A549 (cell line): ENCODE measurements around the gene OR51E2. TPM values are rescaled to one million over a fixed set of nuclear protein-coding genes. Genes with fewer than 3 reads are reported as not detected.

Experiments
- ATAC-seq, 2 experiments: fragments of 200-7000 bp in 1 of 2; fragments of >200 bp in 1 of 2; cut with Nextera tagmentation in 1 of 2; cut with Tn5 transposase in 1 of 2; 3 replicates each; pipeline versions ENCODE4 v1.8.0 to v1.9.1; 2018 to 2020; ENCODE audit warnings: mild to moderate bottlenecking in 1 of 2, moderate library complexity in 1 of 2
- CTCF ChIA-PET: fragments of 300-600 bp; sonication (Branson Sonifier 250); formaldehyde crosslinking; extraction: SDS; loops from one replicate; lab custom pipeline; 2021; ENCODE audit warnings: antibody characterized with exemption, inconsistent platforms; lab: Yijun Ruan, JAX
- POLR2A ChIA-PET: fragments of 350-600 bp; formaldehyde crosslinking; extraction: SDS; loops from one replicate; lab custom pipeline; 2021; ENCODE audit warnings: antibody characterized with exemption, inconsistent platforms; lab: Yijun Ruan, JAX
- DNase-seq, 2 experiments: peaks; one replicate each; pipeline versions ENCODE4 v3.0.0 to v3.0.0-alpha.2; 2011 to 2016; ENCODE audit warnings: low read depth in 1 of 2, low spot score in 1 of 2
- FAIRE-seq: peaks from 2 replicates; lab custom pipeline; 2011; peaks lifted over from hg19 to GRCh38; lab: Jason Lieb, UNC
- H3K27ac ChIP-seq, 2 experiments: fragments of >200 bp; sonication (Bioruptor Twin); formaldehyde crosslinking; 3 replicates each; pipeline ENCODE4 v1.5.1; 2016 to 2017
- H3K4me1 ChIP-seq: fragments of >200 bp; sonication (Bioruptor Twin); formaldehyde crosslinking; 3 replicates; pipeline ENCODE4 v1.6.1; 2016
- H3K4me2 ChIP-seq: fragments of >200 bp; sonication (Bioruptor Twin); formaldehyde crosslinking; 3 replicates; pipeline ENCODE4 v1.6.1; 2016
- H3K4me3 ChIP-seq: fragments of >200 bp; sonication (Bioruptor Twin); formaldehyde crosslinking; 3 replicates; pipeline ENCODE4 v1.5.1; 2016
- H3K9me3 ChIP-seq: fragments of >200 bp; sonication (Bioruptor Twin); formaldehyde crosslinking; 3 replicates; pipeline ENCODE4 v1.6.1; 2016
- BHLHE40 ChIP-seq: IDR thresholded peaks from 2 replicates; pipeline ENCODE4 v1.6.1; 2012; ENCODE audit warnings: low read depth, low read length, inconsistent platforms
- CBX2 ChIP-seq: fragments of 200-600 bp; sonication (generic); IDR thresholded peaks from 2 replicates; pipeline ENCODE4 v1.6.1; 2016; ENCODE audit warnings: low read depth, mild to moderate bottlenecking, borderline replicate concordance
- CBX8 ChIP-seq: fragments of 200-600 bp; sonication (generic); IDR thresholded peaks from 2 replicates; pipeline ENCODE4 v1.6.1; 2016
- EP300 ChIP-seq, 2 experiments: fragments of >200 bp; sonication (Bioruptor Twin); formaldehyde crosslinking; IDR thresholded peaks; 2 replicates in 1 of 2; 3 replicates in 1 of 2; pipeline ENCODE4 v1.6.1; 2016 to 2017
- FOXS1 ChIP-seq: fragments of 250-450 bp; sonication (Bioruptor Pico); IDR thresholded peaks from 2 replicates; pipeline ENCODE4 v1.5.0; 2020; ENCODE audit warnings: mild to moderate bottlenecking, moderate library complexity
- GATA3 ChIP-seq: IDR thresholded peaks from 2 replicates; pipeline ENCODE4 v1.6.1; 2012; ENCODE audit warnings: borderline replicate concordance
- HDAC2 ChIP-seq: fragments of 200-600 bp; sonication (generic); IDR thresholded peaks from 2 replicates; pipeline ENCODE4 v1.6.1; 2016
- HOXB13 ChIP-seq: fragments of 250-450 bp; sonication (Bioruptor Pico); IDR thresholded peaks from 2 replicates; pipeline ENCODE4 v1.5.0; 2020; ENCODE audit warnings: low read depth, mild to moderate bottlenecking, moderate library complexity
- HOXB5 ChIP-seq: fragments of 250-450 bp; sonication (Bioruptor Pico); IDR thresholded peaks from 2 replicates; pipeline ENCODE4 v1.5.0; 2020; ENCODE audit warnings: mild to moderate bottlenecking, moderate library complexity
- KDM5A ChIP-seq: fragments of 200-600 bp; sonication (generic); IDR thresholded peaks from 2 replicates; pipeline ENCODE4 v1.6.1; 2016; ENCODE audit warnings: antibody characterized with exemption, mild to moderate bottlenecking
- MAFK ChIP-seq: fragments of 450-650 bp; IDR thresholded peaks from 2 replicates; pipeline ENCODE4 v1.6.1; 2014; ENCODE audit not compliant: partially characterized antibody
- MAZ ChIP-seq: fragments of 150-350 bp; IDR thresholded peaks from 2 replicates; pipeline ENCODE4 v1.6.1; 2014; ENCODE audit warnings: antibody characterized with exemption, low read depth, low read length, borderline replicate concordance
- NPAS2 ChIP-seq: fragments of 250-450 bp; sonication (Bioruptor Pico); IDR thresholded peaks from 2 replicates; pipeline ENCODE4 v1.8.0; 2022; ENCODE audit warnings: mild to moderate bottlenecking, moderate library complexity, borderline replicate concordance
- PHF8 ChIP-seq: fragments of 200-600 bp; sonication (generic); IDR thresholded peaks from 2 replicates; pipeline ENCODE4 v1.6.1; 2016; ENCODE audit warnings: low read depth, mild to moderate bottlenecking, antibody characterized with exemption, moderate library complexity, borderline replicate concordance
- RAD21 ChIP-seq, 2 experiments: fragments of >200 bp in 1 of 2; sonication (Bioruptor Twin) in 1 of 2; formaldehyde crosslinking in 1 of 2; IDR thresholded peaks in 1 of 2; conservative IDR thresholded peaks in 1 of 2; 2 replicates in 1 of 2; 3 replicates in 1 of 2; pipeline ENCODE4 v1.6.1; 2012 to 2018; ENCODE audit warnings: inconsistent platforms in 1 of 2
- RCOR1 ChIP-seq: fragments of 150-350 bp; IDR thresholded peaks from 2 replicates; pipeline ENCODE4 v1.6.1; 2014; ENCODE audit warnings: antibody characterized with exemption, low read length, low read depth
- RFX5 ChIP-seq: fragments of 450-650 bp; IDR thresholded peaks from 2 replicates; pipeline ENCODE4 v1.7.1; 2014; ENCODE audit warnings: antibody characterized with exemption, mild to moderate bottlenecking, moderate library complexity
- SREBF2 ChIP-seq: fragments of 450-650 bp; IDR thresholded peaks from 2 replicates; pipeline ENCODE4 v1.6.1; 2014; ENCODE audit warnings: mild to moderate bottlenecking, moderate library complexity
- TFCP2L1 ChIP-seq: fragments of 250-450 bp; sonication (Bioruptor Pico); IDR thresholded peaks from 2 replicates; pipeline ENCODE4 v1.5.0; 2021; ENCODE audit warnings: mild to moderate bottlenecking
- WGBS: methylation state at CpG from one replicate; pipeline ENCODE4 v1.1.6; 2017; ENCODE audit errors: missing lambda C conversion rate; 5-methylcytosine and 5-hydroxymethylcytosine counted together
- polyA plus RNA-seq, 4 experiments: library from polyadenylated mRNA; depleted of rRNA in 3 of 4; stranded (reverse); fragments of >200 nt; fragmentation: RNase III in 1 of 4; extraction: RNeasy Plus Mini Kit Qiagen cat#74134 plus additional on column Dnase treatment in 1 of 4; gene quantifications; 2 replicates in 3 of 4; 3 replicates in 1 of 4; pipeline ENCODE4 v1.2.3, GENCODE V29; 2011 to 2017
- TF ChIP-seq, protein P1 (sequence below): fragments of >200 bp; sonication (Bioruptor Twin); formaldehyde crosslinking; IDR thresholded peaks from 3 replicates; pipeline ENCODE4 v1.6.1; 2016
- TF ChIP-seq, protein P2 (sequence below): fragments of 250-450 bp; sonication (Bioruptor Pico); IDR thresholded peaks from 2 replicates; pipeline ENCODE4 v1.5.0; 2020; ENCODE audit warnings: low read depth, mild to moderate bottlenecking, moderate library complexity
- TF ChIP-seq, protein P3 (sequence below): fragments of 450-650 bp; IDR thresholded peaks from 2 replicates; pipeline ENCODE4 v1.6.1; 2014; ENCODE audit warnings: antibody characterized with exemption
- TF ChIP-seq, protein P4 (sequence below): IDR thresholded peaks from 2 replicates; pipeline ENCODE4 v1.6.1; 2012
- TF ChIP-seq, protein P5 (sequence below): IDR thresholded peaks from 2 replicates; pipeline ENCODE4 v1.6.1; 2012; ENCODE audit warnings: low read depth, borderline replicate concordance

Gene OR51E2
- polyA plus RNA-seq, 2 of the 4 experiments (the other 2 are of a cell fraction): not detected

DNA sequence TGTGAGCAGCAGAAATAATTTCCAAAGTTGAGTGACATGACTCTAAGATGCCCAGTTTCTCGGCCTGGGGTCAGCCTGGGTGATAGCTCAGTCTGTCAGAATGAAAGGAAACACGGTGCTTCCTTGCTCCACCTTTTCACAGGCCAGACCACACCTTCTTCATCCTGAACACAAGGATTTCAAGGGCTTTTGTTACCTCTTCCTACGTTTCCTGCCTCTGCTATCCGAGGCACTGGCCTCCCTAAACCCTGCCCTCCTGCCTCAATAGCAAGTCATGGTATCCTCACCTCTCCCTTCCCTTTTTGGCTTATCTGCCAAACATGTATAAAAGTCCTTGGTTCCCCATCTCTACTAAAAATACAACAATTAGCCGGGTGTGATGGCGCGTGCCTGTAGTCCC is 55.6 kb downstream of the OR51E2 start:
- Histone ChIP-seq H3K4me3 (no peak overlapping the region), H3K9me3 (no peaks in the 10 kb centered on the region), H3K27ac (no peak overlapping the region), H3K4me2 (no peak overlapping the region), H3K4me1 (no peaks in the 10 kb centered on the region)
- no peak for ATAC-seq
- no peak for TF ChIP-seq HDAC2
- TF ChIP-seq, protein P1, sequence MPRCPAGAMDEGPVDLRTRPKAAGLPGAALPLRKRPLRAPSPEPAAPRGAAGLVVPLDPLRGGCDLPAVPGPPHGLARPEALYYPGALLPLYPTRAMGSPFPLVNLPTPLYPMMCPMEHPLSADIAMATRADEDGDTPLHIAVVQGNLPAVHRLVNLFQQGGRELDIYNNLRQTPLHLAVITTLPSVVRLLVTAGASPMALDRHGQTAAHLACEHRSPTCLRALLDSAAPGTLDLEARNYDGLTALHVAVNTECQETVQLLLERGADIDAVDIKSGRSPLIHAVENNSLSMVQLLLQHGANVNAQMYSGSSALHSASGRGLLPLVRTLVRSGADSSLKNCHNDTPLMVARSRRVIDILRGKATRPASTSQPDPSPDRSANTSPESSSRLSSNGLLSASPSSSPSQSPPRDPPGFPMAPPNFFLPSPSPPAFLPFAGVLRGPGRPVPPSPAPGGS: no peak
- TF ChIP-seq, protein P2, sequence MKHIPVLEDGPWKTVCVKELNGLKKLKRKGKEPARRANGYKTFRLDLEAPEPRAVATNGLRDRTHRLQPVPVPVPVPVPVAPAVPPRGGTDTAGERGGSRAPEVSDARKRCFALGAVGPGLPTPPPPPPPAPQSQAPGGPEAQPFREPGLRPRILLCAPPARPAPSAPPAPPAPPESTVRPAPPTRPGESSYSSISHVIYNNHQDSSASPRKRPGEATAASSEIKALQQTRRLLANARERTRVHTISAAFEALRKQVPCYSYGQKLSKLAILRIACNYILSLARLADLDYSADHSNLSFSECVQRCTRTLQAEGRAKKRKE (CRISPR knock-in tag): no peak
- TF ChIP-seq PHF8: no peak
- TF ChIP-seq GATA3: no peak
- no peak for TF ChIP-seq RAD21 (conservative IDR thresholded peaks at IDR 0.05 in 1 of 2, IDR thresholded peaks at IDR 0.05 in 1 of 2)
- no peak for TF ChIP-seq MAFK
- no peak for TF ChIP-seq RFX5
- no peak for TF ChIP-seq TFCP2L1 (CRISPR knock-in tag)
- no peak for TF ChIP-seq HOXB5 (CRISPR knock-in tag)
- FAIRE-seq: no peak
- DNase-seq: no peak
- POLR2A ChIA-PET: no interaction called here
- CTCF ChIA-PET: interaction anchor here (0.7 kb wide), 1 partner anchor 337 kb away, joined by 5 read pairs; no protein-coding TSS in a partner anchor
- 29% methylated on average over 7 of the region's 7 CpGs for WGBS

DNA sequence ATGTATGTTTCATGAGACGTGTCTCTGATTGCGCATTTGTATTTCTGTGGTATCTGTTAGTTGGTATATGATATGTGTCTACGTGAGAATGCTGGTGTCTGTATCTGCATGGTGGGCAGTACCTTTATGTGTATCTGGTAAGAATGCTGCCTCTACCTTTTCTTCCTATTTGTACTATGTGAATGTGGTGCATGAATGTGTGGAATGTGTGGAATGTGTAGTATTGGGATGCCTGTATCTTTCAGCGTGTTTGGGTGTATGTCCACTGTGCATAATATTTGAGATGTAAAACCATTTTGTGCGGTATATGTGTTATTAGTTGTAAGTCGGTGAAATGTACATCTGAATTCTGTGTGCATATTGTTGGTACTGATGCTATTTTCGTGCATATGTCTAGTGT is 56.2 kb downstream of the OR51E2 start:
- no peak for TF ChIP-seq EP300 (IDR thresholded peaks at IDR 0.05)
- TF ChIP-seq RAD21 (conservative IDR thresholded peaks at IDR 0.05 in 1 of 2, IDR thresholded peaks at IDR 0.05 in 1 of 2): no peak
- no peak for TF ChIP-seq MAZ
- no peak for TF ChIP-seq HOXB13 (CRISPR knock-in tag)
- TF ChIP-seq BHLHE40: no peak
- no peak for TF ChIP-seq PHF8
- TF ChIP-seq FOXS1 (CRISPR knock-in tag): no peak
- no peak for TF ChIP-seq TFCP2L1 (CRISPR knock-in tag)
- ATAC-seq: no peak
- 37% methylated on average over 7 of the region's 7 CpGs for WGBS
- no peak overlapping the region for H3K27ac ChIP-seq
- no peak for DNase-seq
- no peaks in the 10 kb centered on the region for H3K4me1 ChIP-seq
- H3K4me3 ChIP-seq: no peak overlapping the region
- H3K9me3 ChIP-seq: no peaks in the 10 kb centered on the region
- POLR2A ChIA-PET: no interaction called here
- CTCF ChIA-PET: no interaction called here
- FAIRE-seq: no peak
- H3K4me2 ChIP-seq: no peak overlapping the region

DNA sequence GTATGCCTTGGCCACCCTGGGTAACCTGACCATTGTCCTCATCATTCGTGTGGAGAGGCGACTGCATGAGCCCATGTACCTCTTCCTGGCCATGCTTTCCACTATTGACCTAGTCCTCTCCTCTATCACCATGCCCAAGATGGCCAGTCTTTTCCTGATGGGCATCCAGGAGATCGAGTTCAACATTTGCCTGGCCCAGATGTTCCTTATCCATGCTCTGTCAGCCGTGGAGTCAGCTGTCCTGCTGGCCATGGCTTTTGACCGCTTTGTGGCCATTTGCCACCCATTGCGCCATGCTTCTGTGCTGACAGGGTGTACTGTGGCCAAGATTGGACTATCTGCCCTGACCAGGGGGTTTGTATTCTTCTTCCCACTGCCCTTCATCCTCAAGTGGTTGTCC is 57.7 kb downstream of the OR51E2 start:
- 28% methylated on average over 6 of the region's 6 CpGs for WGBS
- no peak for FAIRE-seq
- ATAC-seq: no peak
- Histone ChIP-seq H3K27ac (no peak overlapping the region), H3K9me3 (no peaks in the 10 kb centered on the region), H3K4me1 (no peaks in the 10 kb centered on the region), H3K4me2 (no peak overlapping the region), H3K4me3 (no peak overlapping the region)
- ChIA-PET POLR2A (no interaction called here), CTCF (no interaction called here)
- TF ChIP-seq CBX2 (no peak), KDM5A (no peak), SREBF2 (no peak), NPAS2 (no peak), CBX8 (no peak), RCOR1 (no peak), MAZ (no peak)
- TF ChIP-seq, protein P3, sequence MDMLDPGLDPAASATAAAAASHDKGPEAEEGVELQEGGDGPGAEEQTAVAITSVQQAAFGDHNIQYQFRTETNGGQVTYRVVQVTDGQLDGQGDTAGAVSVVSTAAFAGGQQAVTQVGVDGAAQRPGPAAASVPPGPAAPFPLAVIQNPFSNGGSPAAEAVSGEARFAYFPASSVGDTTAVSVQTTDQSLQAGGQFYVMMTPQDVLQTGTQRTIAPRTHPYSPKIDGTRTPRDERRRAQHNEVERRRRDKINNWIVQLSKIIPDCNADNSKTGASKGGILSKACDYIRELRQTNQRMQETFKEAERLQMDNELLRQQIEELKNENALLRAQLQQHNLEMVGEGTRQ: no peak
- TF ChIP-seq, protein P4, sequence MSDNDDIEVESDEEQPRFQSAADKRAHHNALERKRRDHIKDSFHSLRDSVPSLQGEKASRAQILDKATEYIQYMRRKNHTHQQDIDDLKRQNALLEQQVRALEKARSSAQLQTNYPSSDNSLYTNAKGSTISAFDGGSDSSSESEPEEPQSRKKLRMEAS: no peak
- TF ChIP-seq, protein P5, sequence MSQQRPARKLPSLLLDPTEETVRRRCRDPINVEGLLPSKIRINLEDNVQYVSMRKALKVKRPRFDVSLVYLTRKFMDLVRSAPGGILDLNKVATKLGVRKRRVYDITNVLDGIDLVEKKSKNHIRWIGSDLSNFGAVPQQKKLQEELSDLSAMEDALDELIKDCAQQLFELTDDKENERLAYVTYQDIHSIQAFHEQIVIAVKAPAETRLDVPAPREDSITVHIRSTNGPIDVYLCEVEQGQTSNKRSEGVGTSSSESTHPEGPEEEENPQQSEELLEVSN: no peak
- no peak for DNase-seq
